ENCODE measurements around the gene CAPN13.

DNA sequence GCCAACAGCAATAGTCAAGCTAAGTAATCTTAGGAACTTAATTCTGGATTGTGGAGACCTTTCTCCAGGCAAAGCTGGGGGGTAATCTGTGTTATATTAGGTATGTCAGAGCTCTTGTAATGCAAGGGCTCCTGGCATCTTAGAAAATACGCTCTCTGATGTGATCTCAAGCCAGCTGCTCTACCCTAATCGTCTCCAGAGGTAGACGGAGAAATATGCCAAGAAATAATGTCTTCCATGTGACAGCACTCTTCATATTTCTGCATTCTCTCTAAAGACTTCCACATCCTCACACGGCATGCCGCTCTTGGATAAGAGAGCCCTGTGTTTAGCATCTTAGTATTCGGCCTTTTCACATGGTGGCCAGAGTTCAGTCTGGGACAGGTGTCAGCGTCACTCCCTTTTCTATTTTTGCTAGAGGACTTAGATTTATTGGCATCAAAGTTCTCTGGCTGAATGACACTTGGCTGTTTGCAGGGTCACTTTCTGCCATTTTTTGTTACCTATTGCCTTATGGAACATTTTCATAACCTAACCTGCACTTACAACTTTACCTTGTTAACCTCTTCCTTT lies 25.2 kb downstream of the CAPN13 start:
- TF ChIP-seq POLR2AphosphoS5 (IDR thresholded peaks at IDR 0.05) (no peak), EP300 (IDR thresholded peaks at IDR 0.05) (no peak)
